SK-N-SH (cell line): ENCODE data around the gene MLXIPL. TPM values are rescaled to one million over a fixed set of nuclear protein-coding genes. Genes with fewer than 3 reads are reported as not detected.
"Not testable (repeated sequence)": the region's sequence is repeated elsewhere in the genome, so short reads cannot be mapped to it uniquely, and the experiment has no call there.

Experiments
- CTCF ChIA-PET: fragments of 300-600, 350-600 bp; formaldehyde crosslinking; extraction: SDS; loops from one replicate; lab custom pipeline; 2021; lab: Yijun Ruan, JAX
- POLR2A ChIA-PET: fragments of 350-600 bp; sonication (Branson Sonifier 250); formaldehyde crosslinking; extraction: SDS; loops from one replicate; lab custom pipeline; 2020; ENCODE audit warnings: antibody characterized with exemption, inconsistent platforms; lab: Yijun Ruan, JAX
- DNase-seq: peaks from one replicate; pipeline ENCODE4 v3.0.0; 2012
- H2AFZ ChIP-seq: fragments of 200-600 bp; sonication (generic); 2 replicates; pipeline ENCODE4 v1.8.1; 2016; ENCODE audit warnings: antibody characterized with exemption, mild to moderate bottlenecking, low read depth
- H3F3A ChIP-seq: fragments of 200-600 bp; sonication (generic); replicated peaks from 2 replicates; pipeline ENCODE3; 2016; ENCODE audit warnings: antibody characterized with exemption, mild to moderate bottlenecking; ENCODE audit not compliant: insufficient read depth
- H3K27ac ChIP-seq, 2 experiments: fragments of 200-500 bp in 1 of 2; fragments of 200-600 bp in 1 of 2; sonication (Bioruptor generic) in 1 of 2; sonication (generic), shearing (Covaris generic) in 1 of 2; 2 replicates each; pipeline versions ENCODE4 v1.5.1 to v1.6.1; 2014 to 2016; ENCODE audit warnings: low read depth in 2 of 2, inconsistent platforms in 1 of 2, low read length in 1 of 2, mild to moderate bottlenecking in 1 of 2, mixed read lengths in 1 of 2
- H3K27me3 ChIP-seq: fragments of 200-600 bp; sonication (generic), shearing (Covaris generic); 2 replicates; pipeline ENCODE4 v1.6.1; 2016; ENCODE audit warnings: mixed run types; ENCODE audit not compliant: insufficient read depth
- H3K36me3 ChIP-seq, 2 experiments: fragments of 200-500 bp in 1 of 2; fragments of 200-600 bp in 1 of 2; sonication (Bioruptor generic) in 1 of 2; sonication (generic) in 1 of 2; replicated peaks in 1 of 2; 2 replicates each; pipeline versions ENCODE3 to v1.5.1; 2014 to 2016; ENCODE audit warnings: low read length in 1 of 2, mild to moderate bottlenecking in 1 of 2; ENCODE audit not compliant: insufficient read depth in 2 of 2, control insufficient read depth in 1 of 2
- H3K4me1 ChIP-seq, 2 experiments: fragments of 200-500 bp in 1 of 2; fragments of 200-600 bp in 1 of 2; sonication (Bioruptor generic) in 1 of 2; sonication (generic), shearing (Covaris generic) in 1 of 2; 2 replicates each; pipeline versions ENCODE4 v1.5.1 to v1.6.1; 2014 to 2016; ENCODE audit warnings: low read depth in 1 of 2, low read length in 1 of 2, mixed run types in 1 of 2; ENCODE audit not compliant: insufficient read depth in 2 of 2, control insufficient read depth in 1 of 2
- H3K4me2 ChIP-seq: fragments of 200-600 bp; sonication (generic), shearing (Covaris generic); 2 replicates; pipeline ENCODE4 v1.6.1; 2017; ENCODE audit warnings: mixed run types
- H3K4me3 ChIP-seq, 2 experiments: fragments of 200-500 bp in 1 of 2; fragments of 200-600 bp in 1 of 2; sonication (Bioruptor generic) in 1 of 2; sonication (generic), shearing (Covaris generic) in 1 of 2; 2 replicates each; pipeline versions ENCODE4 v1.5.1 to v1.8.1; 2014 to 2016; ENCODE audit warnings: low read depth in 2 of 2, inconsistent platforms in 1 of 2, low read length in 1 of 2, mild to moderate bottlenecking in 1 of 2, mixed read lengths in 1 of 2, moderate library complexity in 1 of 2
- H3K79me2 ChIP-seq: fragments of 200-600 bp; sonication (generic); 2 replicates; pipeline ENCODE4 v1.8.1; 2017; ENCODE audit warnings: mild to moderate bottlenecking; ENCODE audit not compliant: insufficient read depth
- H3K9ac ChIP-seq: fragments of 200-600 bp; sonication (generic); 2 replicates; pipeline ENCODE4 v1.6.1; 2017; ENCODE audit warnings: mixed run types
- H3K9me2 ChIP-seq: fragments of 200-600 bp; sonication (generic); 2 replicates; pipeline ENCODE4 v1.6.1; 2017; ENCODE audit warnings: mixed run types
- H3K9me3 ChIP-seq: fragments of 200-600 bp; sonication (generic); 2 replicates; pipeline ENCODE4 v1.6.1; 2017; ENCODE audit warnings: mixed run types, mild to moderate bottlenecking, moderate library complexity
- H4K20me1 ChIP-seq: fragments of 200-600 bp; sonication (generic); 2 replicates; pipeline ENCODE4 v1.6.1; 2017; ENCODE audit warnings: mild to moderate bottlenecking, mixed run types; ENCODE audit not compliant: insufficient read depth
- ELF1 ChIP-seq: IDR thresholded peaks from 2 replicates; pipeline ENCODE4 v1.4.0; 2012
- EP300 ChIP-seq, 2 experiments: IDR thresholded peaks; 2 replicates each; pipeline versions ENCODE4 v1.4.0 to v1.6.1; 2012; ENCODE audit warnings: borderline replicate concordance in 1 of 2, low read depth in 1 of 2, low read length in 1 of 2
- EZH2phosphoT487 ChIP-seq: fragments of 200-600 bp; sonication (generic); IDR thresholded peaks from 2 replicates; pipeline ENCODE4 v1.6.1; 2017; ENCODE audit warnings: low read depth, mixed run types, mild to moderate bottlenecking, antibody characterized with exemption, moderate library complexity, borderline replicate concordance
- FOSL2 ChIP-seq: IDR thresholded peaks from 2 replicates; pipeline ENCODE4 v1.4.0; 2012; ENCODE audit warnings: low read depth, mild to moderate bottlenecking, moderate library complexity, borderline replicate concordance
- FOXJ3 ChIP-seq: sonication (generic); formaldehyde crosslinking; IDR thresholded peaks from 2 replicates; pipeline ENCODE4 v1.5.1; 2020; ENCODE audit warnings: mild to moderate bottlenecking, missing genetic modification reagents
- GABPA ChIP-seq: IDR thresholded peaks from 2 replicates; pipeline ENCODE4 v1.4.0; 2012; ENCODE audit warnings: low read depth, mild to moderate bottlenecking
- IRF3 ChIP-seq: fragments of 150-350 bp; IDR thresholded peaks from 2 replicates; pipeline ENCODE4 v1.6.1; 2016; ENCODE audit warnings: mild to moderate bottlenecking, low read depth, low read length
- JUND ChIP-seq: IDR thresholded peaks from 2 replicates; pipeline ENCODE4 v1.4.0; 2012
- MAX ChIP-seq: IDR thresholded peaks from 2 replicates; pipeline ENCODE4 v1.4.0; 2012; ENCODE audit warnings: low read depth
- MXI1 ChIP-seq: IDR thresholded peaks from 2 replicates; pipeline ENCODE4 v1.6.1; 2012; ENCODE audit warnings: mild to moderate bottlenecking, low read depth, low read length, improper control_type of control experiment
- NRF1 ChIP-seq: IDR thresholded peaks from 2 replicates; pipeline ENCODE4 v1.6.1; 2012; ENCODE audit warnings: low read depth, mild to moderate bottlenecking, low read length
- PBX3 ChIP-seq: IDR thresholded peaks from 2 replicates; pipeline ENCODE4; 2012
- RAD21 ChIP-seq: IDR thresholded peaks from 2 replicates; pipeline ENCODE4 v1.6.1; 2012; ENCODE audit warnings: mild to moderate bottlenecking, low read length
- RCOR1 ChIP-seq: fragments of 150-350 bp; IDR thresholded peaks from 2 replicates; pipeline ENCODE4 v1.6.1; 2017; ENCODE audit warnings: antibody characterized with exemption, low read length
- RXRA ChIP-seq: IDR thresholded peaks from 2 replicates; pipeline ENCODE4 v1.4.0; 2012; ENCODE audit warnings: low read depth, mild to moderate bottlenecking, borderline replicate concordance
- SMC3 ChIP-seq: IDR thresholded peaks from 2 replicates; pipeline ENCODE4 v1.6.1; 2012; ENCODE audit warnings: low read depth, low read length, improper control_type of control experiment
- TAF1 ChIP-seq: IDR thresholded peaks from 2 replicates; pipeline ENCODE4 v1.6.1; 2012; ENCODE audit warnings: low read depth, mild to moderate bottlenecking, low read length, moderate library complexity, borderline replicate concordance
- TCF12 ChIP-seq: IDR thresholded peaks from 2 replicates; pipeline ENCODE4 v1.4.0; 2012
- TEAD4 ChIP-seq: IDR thresholded peaks from 2 replicates; pipeline ENCODE4 v1.4.0; 2012; ENCODE audit warnings: mild to moderate bottlenecking, borderline replicate concordance; ENCODE audit not compliant: insufficient read depth
- USF1 ChIP-seq: IDR thresholded peaks from 2 replicates; pipeline ENCODE4 v1.4.0; 2012; ENCODE audit warnings: low read depth, borderline replicate concordance
- WGBS: methylation state at CpG from one replicate; pipeline ENCODE4 v1.1.6; 2017; ENCODE audit warnings: low lambda C conversion rate; 5-methylcytosine and 5-hydroxymethylcytosine counted together
- polyA plus RNA-seq, 3 experiments: library from polyadenylated mRNA; depleted of rRNA; stranded (reverse); fragments of >200 nt; gene quantifications; 2 replicates each; pipeline ENCODE4 v1.2.3, GENCODE V29; 2012

Gene MLXIPL
- polyA plus RNA-seq, 1 of the 3 experiments (the other 2 are of a cell fraction), result 0.21 TPM

- Histone ChIP-seq H3K4me1 (no peaks in the 10 kb centered on the region), H3K79me2 (no peaks in the 10 kb centered on the region), H3K4me3 (no peak overlapping the region), H2AFZ (no peak overlapping the region), H3K4me2 (no peak overlapping the region), H4K20me1 (no peaks in the 10 kb centered on the region), H3K9me3 (no peaks in the 10 kb centered on the region), H3K9me2 (no peaks in the 10 kb centered on the region), H3F3A (no peaks in the 10 kb centered on the region), H3K27ac (no peak overlapping the region), H3K27me3 (peaks cover 37% of the 10 kb centered on the region; the same call in 1 of the 2 replicates), H3K36me3 (no peaks in the 10 kb centered on the region), H3K9ac (no peak overlapping the region)
- POLR2A ChIA-PET, result no interaction called here
- CTCF ChIA-PET, result interaction anchor here (2.1 to 5.2 kb wide), 2 partner anchors 8 to 54 kb away, joined by 8 to 26 read pairs; partner anchors contain the start of gene VPS37D
- WGBS, result 39% methylated on average over 8 of the region's 8 CpGs
- DNase-seq, result no peak
- no peak for TF ChIP-seq EP300 (IDR thresholded peaks at IDR 0.05; ENCODE audit: borderline replicate concordance in 1 of 2, low read depth in 1 of 2, low read length in 1 of 2)
- no peak for TF ChIP-seq RXRA
- TF ChIP-seq RCOR1, result no peak
- TF ChIP-seq IRF3, result no peak
- no peak for TF ChIP-seq FOSL2
- no peak for TF ChIP-seq SMC3
- TF ChIP-seq ELF1, result no peak
- no peak for TF ChIP-seq PBX3
- no peak for TF ChIP-seq EZH2phosphoT487
- no peak for TF ChIP-seq TAF1
- no peak for TF ChIP-seq TCF12
- no peak for TF ChIP-seq TEAD4
- no peak for TF ChIP-seq GABPA
- no peak for TF ChIP-seq MAX
- no peak for TF ChIP-seq USF1
- no peak for TF ChIP-seq NRF1
- no peak for TF ChIP-seq JUND
- TF ChIP-seq RAD21, result no peak
- TF ChIP-seq MXI1, result no peak
- no peak for TF ChIP-seq FOXJ3 (CRISPR knock-in tag)
These were observed 35.7 kb upstream of the MLXIPL start for GRCh38 chr7:73659983-73660382.

- not testable (repeated sequence) for H3K36me3 ChIP-seq
These were observed 31.0 kb upstream of the MLXIPL start for GRCh38 chr7:73655309-73655708.

More at GRCh38 chr7:73655309-73655708, 31.0 kb upstream of the MLXIPL start:
- H3K79me2 ChIP-seq, H3K27ac ChIP-seq, H3K9me3 ChIP-seq, H3F3A ChIP-seq, H3K4me2 ChIP-seq, H3K4me1 ChIP-seq, POLR2A ChIA-PET, H4K20me1 ChIP-seq, H3K9me2 ChIP-seq, H2AFZ ChIP-seq, H3K4me3 ChIP-seq, DNase-seq, H3K9ac ChIP-seq: not testable (repeated sequence)
- 35% methylated on average over 4 of the region's 4 CpGs for WGBS
- CTCF ChIA-PET, result interaction anchor here (2.2 to 3.1 kb wide), 2 partner anchors 26 to 79 kb away, joined by 6 to 12 read pairs; no protein-coding TSS in a partner anchor
- peaks cover 53% of the 10 kb centered on the region for H3K27me3 ChIP-seq
